Head of caudate nucleus (tissue), 42 donors: Measurements from ENCODE around the gene SH3BP2.

ENCODE experiments used
- DNase-seq, 42 donors: peaks; one replicate each; pipeline versions ENCODE4 v3.0.0 to v3.0.0-alpha.2; 2020 to 2021; ENCODE audit warnings: mixed read lengths in 7 of 42
- intact Hi-C: fragments of 100-400 bp; cut with DNase I; formaldehyde crosslinking; loops from one replicate; pipeline ENCODE4 v1.15.0; 2022

SH3BP2 gene, protein sequence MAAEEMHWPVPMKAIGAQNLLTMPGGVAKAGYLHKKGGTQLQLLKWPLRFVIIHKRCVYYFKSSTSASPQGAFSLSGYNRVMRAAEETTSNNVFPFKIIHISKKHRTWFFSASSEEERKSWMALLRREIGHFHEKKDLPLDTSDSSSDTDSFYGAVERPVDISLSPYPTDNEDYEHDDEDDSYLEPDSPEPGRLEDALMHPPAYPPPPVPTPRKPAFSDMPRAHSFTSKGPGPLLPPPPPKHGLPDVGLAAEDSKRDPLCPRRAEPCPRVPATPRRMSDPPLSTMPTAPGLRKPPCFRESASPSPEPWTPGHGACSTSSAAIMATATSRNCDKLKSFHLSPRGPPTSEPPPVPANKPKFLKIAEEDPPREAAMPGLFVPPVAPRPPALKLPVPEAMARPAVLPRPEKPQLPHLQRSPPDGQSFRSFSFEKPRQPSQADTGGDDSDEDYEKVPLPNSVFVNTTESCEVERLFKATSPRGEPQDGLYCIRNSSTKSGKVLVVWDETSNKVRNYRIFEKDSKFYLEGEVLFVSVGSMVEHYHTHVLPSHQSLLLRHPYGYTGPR

DNA sequence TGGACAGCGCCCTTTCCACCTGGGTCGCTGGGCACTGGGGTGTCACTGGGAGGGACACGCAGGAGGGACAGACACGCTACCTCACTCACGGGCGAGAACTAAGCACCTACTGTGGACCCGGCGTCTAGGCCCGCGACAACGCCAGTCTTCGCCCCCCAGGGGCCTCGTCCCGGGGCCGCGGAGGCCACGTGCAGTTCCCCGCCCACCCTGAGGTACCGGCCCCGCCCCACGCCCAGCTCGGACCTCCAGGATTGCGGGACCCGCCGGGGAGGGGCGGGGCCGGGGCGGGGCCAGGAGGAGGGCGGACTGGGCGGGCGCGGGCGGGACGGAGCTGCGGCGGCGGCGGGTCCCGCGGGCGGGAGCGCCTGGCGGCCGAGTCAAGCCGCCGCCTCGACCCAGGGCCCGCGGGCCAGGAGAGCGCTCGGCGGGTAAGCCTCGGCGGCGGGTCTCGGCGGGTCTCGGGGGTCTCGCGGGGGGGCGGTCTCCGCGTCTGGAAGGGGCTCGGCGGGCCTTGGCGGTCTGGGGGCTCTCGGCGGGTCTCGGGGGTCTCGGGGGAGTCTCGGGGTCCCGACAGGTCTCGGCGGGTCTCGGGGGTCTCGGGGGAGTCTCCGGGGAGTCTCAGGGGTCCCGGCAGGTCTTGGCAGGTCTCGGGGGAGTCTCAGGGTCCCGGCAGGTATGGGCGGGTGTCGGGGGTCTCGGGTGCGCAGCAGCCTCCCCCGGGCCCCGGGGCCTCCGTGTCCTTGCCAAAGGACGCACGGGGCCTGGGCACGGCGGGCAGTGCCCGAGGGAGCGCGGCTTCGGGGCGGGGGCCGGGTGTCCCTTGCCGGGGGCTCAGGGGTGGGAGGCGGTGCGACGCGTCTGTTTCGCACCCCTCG lies at the start of gene SH3BP2:
Gene SH3BP2 (plus strand): TSS at position 375 of the 875 bp plus-strand sequence. CDS start 27,533 bp downstream, outside the sequence.
- peak in 33 of 42 donors; percentile 47 to 83 (median 65) for DNase-seq
- intact Hi-C loops: no loop called here

DNA sequence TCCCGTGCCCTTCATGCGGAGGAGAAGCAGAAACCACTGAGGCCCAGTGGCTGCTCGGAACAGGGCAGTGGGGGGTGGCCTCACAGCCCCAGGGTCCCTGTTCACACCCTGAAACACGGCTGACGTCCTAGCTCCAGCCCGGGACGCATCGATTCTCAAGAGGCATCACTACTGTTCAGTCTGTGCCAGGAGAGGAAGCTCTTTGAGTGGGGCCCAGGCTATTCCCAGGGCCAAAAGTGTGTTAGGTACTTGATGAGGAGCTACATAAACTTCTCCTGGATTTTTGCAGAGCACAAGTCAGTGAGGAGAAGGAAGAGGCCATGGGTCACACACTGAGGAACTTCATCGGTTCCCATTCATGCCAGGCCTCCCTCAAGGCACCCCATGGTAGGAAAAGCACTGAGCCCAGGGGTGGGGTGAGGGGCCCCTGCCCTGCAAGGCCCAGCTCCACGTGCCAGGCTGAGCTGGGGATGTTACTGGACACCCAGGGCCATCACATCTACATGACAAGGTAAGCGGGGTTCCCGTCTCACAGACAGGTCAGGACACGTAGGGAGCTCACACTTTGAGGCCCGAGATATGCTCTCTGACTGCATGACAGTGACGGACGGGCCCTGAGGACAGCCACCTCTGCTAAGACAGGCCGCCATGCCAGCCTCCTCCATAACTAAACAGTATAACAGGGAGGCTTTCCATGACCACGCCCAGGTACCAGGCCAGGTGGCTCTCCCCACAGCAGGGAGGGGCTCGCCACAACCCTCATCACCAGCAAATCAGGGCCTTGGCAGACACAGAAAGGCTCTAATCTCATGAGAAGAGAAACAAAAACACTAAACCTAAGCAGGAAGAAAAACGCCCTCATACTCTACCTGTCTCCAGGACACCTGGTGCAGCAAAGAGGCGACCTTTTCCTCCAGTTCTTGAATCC lies 49.1 kb upstream of the SH3BP2 start:
- DNase-seq: peak in 1 of 42 donors; percentile 30
- intact Hi-C loops: no loop called here

DNA sequence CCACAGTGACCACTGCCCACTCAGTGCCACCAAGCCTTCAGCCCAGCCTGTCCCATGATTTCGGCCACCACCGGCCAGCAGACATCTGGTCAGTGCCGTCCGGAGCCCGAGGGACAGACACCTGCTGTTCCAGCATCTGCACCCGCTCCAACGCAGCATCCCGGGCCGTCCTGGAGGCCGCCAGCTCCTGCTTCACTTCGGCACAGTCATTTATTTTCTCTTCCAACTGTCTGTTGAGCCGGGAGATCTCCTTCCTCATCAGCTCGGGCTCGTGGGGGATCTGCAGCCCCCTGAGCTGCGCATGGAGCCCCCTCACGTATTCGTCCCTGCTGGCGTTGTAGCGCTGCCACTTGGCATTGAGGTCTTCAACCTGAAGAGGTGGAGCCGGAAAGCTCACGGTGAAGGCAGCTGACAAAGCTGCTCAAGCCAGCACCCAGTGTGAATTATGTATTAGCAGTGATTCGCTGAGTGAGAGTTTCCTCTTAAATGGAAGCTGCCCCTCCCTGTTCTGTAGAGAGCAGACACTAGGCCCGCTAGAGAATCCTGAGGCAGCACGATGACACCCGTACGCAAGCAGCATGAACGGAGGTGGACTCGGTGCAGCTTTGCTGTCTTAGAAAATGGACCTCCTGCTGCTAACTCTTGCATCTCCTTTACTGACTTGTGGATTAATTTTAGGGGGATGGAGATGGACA lies 48.2 kb upstream of the SH3BP2 start:
- DNase-seq: no peak
- intact Hi-C loops: no loop called here

DNA sequence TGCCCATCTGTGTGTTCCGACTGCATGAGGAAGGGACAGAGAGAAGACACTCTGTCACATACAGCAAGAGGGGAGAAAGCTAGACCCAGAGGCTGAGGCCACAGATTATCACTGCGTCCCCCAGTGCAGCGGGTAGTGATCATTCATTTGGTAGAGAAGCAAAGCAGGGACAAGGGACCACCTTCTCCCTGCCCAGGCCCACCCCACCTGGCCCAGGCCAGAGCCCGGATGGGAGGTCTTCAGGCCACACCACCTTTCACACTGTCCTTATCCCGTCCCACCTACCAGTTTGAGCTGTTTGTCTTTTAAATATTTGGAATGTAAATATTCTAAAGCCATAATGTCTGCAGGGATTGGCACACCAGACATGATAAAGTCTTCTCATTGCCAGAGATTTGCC lies 47.4 kb upstream of the SH3BP2 start:
- intact Hi-C loops: no loop called here
- no peak for DNase-seq

DNA sequence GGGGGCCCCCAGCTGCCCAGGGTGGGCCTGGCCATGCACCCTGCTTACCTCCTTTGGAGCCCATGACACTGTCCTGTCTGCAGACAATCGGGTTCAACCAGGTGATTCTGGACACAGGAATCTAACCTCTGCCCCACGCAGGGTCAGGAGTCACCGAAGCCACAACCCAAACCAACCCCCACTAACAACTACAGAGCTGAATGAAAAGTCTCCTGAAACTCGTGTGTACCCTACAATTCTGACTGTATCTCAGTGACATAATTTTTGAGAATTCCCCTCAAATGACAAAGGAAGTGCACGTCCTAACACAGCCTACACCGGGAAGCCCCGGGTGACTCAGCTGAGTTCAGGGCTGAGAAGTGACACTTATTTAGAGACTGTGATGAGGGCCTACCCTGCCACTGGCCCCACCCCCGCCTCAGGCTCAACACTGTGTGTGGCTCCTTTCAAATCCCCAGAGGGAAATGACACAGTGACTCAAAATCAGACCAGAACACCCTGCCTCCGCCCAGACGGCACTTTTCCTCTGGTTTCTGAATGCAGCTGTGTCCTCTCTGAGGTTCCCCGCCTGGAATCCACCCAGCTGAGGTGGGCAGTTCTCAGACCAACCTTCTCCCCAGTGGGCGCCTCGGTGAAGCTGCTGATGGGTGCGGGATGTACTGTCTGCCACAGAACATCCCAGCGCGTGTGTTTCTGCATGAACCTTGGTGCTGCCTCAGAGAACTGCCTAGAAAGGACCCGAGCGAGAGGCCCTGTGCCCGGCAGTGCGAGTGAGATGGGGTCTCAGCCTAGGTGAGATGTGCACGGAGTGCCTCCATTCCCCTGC lies 46.7 kb upstream of the SH3BP2 start:
- intact Hi-C loops: no loop called here
- peak in 2 of 42 donors; percentile 19 to 51 for DNase-seq

DNA sequence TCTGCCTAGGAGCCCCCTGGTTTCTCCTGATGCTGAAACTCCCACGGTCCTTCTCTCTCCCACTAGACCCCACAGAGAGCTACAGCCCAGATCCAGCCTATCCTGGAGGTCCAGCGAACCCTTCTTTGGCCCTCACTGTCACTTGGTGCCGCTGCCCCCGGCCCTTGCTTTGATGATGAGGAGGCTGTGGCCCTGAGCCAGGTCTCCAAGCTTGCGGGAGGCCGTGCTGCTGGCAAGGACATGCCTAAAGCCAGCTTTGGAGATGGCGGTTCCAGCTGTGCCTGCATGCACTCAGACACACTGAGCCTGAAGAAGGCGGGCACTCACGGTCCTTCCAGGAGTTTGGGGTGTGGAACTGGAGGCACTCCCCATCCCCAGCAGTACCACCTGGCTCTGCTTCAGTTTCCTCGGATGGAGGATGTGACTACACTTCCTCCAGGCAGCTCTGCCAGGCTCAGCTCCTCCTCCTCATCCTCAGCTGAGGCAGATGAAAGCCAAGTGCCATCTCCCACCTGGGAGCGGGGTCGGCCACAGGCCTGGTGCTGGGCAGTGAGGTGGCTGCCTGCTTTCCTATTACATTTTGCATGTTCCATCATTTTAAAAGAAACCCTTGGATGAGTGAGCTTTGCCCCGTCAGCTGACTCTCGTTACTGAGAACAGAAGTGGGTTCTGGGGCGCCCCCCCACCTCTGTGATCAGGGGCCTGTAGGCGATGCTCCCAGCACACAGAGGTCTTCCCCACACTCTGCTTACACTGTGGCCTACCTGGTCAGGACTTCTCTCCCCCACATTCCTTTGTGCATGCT lies 45.8 kb upstream of the SH3BP2 start:
- intact Hi-C loops: no loop called here
- DNase-seq: no peak

DNA sequence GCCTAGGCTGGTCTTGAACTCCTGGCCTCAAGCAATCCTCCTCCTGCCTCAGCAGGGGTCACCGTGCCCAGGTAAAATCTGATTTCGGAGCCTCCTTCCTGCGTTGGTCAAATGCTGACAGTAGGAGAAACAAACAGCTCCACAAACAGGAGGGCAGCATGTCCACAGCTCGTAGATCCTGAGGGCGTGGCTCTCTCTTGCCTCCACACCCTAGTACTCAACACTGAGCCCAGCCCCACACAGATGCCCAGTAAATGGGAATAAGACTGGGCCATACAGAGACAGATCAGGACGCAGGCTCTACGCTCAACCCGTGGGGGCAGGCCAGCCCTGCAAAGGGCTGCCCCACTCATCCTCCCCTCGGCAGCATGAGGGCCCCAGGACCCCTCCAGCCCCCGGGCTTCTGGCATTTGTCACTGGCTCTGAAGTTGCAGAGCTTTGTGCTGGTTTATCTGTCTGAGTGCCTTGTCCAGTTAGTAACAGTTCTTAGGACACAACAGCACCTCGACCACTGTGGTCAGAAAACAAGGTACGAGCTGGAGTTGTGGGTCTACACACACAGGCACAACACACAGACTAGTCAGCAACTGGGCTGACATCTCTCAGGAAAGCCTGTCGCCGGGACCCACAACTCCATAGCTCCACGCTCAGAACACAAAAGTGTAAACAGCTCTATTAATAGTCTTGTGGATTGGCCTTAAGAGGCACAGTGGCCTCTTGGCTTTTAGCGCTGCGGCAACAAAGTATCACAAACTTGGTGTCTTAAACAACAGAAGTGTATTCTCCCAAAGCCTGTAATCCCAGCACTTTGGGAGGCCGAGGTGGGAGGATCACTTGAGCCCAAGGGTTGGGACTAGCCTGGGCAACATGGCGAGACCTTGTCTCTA lies 41.9 kb upstream of the SH3BP2 start:
- DNase-seq: no peak
- intact Hi-C loops: no loop called here

DNA sequence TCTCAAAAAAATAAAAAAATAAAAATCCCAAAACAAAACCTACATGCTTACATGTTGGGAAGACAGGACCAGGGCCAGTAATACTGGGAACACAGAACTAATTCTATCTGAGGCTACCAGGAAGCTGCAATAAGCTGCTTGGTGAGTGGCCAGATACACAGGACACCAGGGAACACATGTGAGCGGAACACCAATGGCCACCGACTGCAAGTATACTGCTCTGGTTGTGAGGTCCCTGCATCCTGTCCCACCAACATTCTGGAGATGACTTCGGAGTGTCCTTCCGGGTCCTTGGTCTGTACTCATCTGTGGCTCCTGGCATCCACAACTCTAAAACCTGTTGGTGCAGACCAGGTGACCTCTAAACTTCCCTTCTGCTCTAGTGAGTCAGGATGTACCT lies 39.4 kb upstream of the SH3BP2 start:
- intact Hi-C loops: no loop called here
- no peak for DNase-seq

DNA sequence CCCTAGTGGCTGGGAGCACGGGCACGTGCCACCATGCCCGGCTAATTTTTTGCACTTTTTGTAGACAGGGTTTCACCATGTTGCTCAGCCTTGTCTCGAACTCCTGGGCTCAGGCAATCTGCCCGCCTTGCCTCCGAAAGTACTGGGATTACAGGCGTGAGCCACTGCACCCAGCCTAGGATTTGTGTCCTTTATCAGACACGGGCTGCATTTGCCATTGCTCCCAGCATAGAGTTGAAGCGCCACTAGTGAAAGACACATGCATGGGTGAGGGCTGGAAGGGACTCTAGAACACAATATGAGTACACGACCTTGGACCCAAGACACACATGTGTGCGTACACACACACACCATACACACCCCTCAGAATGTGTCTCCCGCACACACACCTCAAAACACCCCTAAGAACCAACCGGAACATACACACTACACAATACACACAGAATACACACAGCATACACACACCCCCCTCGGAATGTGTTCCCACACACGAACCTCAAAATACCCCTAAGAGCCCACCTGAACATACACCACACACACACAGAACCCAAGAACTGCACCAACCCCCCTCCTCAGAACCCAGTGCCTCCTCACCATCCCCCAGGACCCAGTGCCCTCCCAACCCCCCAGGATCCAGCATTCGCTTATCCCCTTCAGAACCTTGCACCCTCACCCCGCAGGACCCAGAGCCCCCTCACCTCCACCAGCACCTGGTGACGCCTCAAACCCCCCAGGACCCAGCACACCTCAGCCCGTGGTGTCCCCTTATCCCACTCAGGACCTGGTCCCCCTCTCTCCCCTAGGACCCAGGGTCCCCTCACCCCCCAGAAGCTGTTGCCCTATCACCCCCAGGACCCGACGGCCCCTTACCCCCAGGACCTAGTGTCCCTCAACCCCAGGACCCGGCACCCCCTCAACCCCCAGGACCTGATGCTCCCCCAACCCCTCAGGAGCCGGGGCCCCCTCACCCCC lies 37.8 kb upstream of the SH3BP2 start:
- DNase-seq: no peak
- intact Hi-C loops: no loop called here

DNA sequence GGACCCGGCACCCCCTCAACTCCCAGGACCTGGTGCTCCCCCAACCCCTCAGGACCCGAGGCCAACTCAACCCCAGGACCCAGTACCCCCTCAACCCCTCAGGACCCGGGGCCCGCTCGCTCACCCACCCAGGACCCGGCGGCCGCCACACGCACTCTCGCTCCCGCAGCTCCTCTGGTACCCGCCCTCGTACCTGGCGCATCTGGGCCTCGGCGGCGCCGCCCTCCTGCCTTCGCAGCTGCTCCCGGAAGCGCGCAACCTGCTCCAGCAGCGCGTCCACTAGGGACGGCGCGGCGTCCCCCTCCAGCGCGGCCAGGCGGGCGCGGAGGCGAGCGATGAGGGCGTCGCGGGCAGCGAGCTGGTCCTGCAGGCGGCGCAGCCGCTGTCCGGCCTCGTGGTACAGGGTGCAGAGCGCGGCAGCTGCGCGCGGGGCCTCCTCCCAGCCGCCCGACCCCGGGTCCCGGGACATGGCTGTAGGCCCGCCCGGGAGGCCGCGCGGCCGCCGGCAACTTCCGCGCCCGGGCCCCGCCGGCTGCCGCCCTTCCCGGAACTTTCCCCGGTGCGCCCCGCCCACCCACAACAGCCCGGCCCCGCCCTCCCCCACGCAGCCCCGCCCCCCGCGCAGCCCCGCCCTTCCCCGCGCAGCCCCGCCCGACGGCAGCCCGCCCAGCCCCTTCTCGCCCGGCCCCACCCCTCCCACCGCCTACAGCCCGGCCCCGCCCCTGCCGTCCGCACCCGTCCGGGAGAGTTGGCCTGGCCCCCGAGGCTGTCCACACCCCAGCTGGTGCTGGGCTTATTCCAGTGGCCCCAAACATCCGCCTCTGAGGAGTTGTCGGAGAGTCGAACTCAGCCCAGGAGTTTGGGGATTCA lies 36.8 kb upstream of the SH3BP2 start, which contains the start of gene TNIP2:
Gene TNIP2 (minus strand): TSS at position 516 of the 870 bp plus-strand sequence. CDS start 47 bp downstream, at position 469.
- intact Hi-C loops: no loop called here
- DNase-seq: peak; percentile 25 to 91 (median 81)

DNA sequence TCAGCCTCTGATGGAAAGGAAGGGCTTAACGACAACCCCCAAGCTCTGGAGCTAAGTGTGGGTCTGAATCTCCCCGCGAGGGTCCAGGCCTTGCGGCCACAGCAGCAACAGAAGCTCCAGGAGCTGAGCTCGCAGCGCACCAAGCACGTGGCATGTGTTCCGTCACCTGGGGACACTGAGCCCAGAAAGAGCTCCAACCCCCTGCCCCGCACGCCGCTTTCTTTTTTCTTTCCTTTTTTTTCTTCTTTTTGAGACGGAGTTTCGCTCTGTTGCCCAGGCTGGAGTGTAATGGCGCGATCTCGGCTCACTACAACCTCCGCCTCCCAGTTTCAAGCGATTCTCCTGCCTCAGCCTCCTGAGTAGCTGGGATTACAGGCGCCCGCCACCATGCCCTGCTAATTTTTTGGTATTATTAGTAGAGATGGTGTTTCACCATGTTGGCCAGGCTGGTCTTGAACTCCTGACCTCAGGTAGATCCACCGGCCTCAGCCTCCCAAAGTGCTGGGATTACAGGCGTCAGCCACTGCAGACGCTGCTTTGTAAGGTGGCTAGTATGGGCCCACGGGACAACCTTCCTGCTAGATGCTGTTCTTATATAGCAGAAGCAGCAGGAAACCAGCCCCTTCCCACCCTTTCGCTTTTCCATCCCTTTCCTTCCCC lies 36.1 kb upstream of the SH3BP2 start:
- peak in 2 of 42 donors; percentile 17 to 47 for DNase-seq
- intact Hi-C loops: no loop called here

DNA sequence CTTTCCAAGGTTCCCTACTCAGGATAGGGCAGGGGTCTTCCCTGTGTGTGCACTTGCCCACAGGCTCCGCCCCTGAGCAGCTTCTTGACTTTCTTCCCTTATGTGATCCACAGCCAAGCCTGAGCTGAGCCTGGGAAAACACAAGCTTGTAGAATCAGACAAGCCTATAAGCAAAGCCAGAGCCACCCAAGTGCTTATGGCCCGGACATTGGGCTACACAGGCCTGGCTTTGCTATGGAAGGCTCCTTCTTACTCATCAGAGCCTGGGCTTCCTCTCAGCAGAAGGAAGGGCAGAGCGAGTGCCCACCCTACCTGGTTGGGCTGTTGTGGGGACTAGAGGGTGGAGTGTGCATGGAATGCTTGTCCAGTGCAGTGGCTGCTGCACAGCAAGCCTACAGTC lies 35.5 kb upstream of the SH3BP2 start:
- intact Hi-C loops: no loop called here
- DNase-seq: no peak
